LNCaP clone FGC (cell line): ENCODE results near the gene USP38.

Experiments
- DNase-seq: peaks from one replicate; pipeline ENCODE4 v3.0.0-alpha.2; 2011; ENCODE audit warnings: low read depth
- H3K4me3 ChIP-seq: 2 replicates; pipeline ENCODE4 v1.5.1; 2011; ENCODE audit warnings: mild to moderate bottlenecking, low read depth, low read length, control low read depth
- TF ChIP-seq, protein P1 (sequence below): IDR thresholded peaks from 2 replicates; pipeline ENCODE4 v1.5.1; 2012; ENCODE audit warnings: mild to moderate bottlenecking; ENCODE audit not compliant: control insufficient read depth, insufficient read depth; ENCODE audit errors: extremely low read depth

Gene USP38

GRCh38 chr4:143247866-143248265 lies 63.1 kb downstream of the USP38 start:
- DNase-seq = no peak
- H3K4me3 ChIP-seq = no peak overlapping the region
- TF ChIP-seq, protein P1, sequence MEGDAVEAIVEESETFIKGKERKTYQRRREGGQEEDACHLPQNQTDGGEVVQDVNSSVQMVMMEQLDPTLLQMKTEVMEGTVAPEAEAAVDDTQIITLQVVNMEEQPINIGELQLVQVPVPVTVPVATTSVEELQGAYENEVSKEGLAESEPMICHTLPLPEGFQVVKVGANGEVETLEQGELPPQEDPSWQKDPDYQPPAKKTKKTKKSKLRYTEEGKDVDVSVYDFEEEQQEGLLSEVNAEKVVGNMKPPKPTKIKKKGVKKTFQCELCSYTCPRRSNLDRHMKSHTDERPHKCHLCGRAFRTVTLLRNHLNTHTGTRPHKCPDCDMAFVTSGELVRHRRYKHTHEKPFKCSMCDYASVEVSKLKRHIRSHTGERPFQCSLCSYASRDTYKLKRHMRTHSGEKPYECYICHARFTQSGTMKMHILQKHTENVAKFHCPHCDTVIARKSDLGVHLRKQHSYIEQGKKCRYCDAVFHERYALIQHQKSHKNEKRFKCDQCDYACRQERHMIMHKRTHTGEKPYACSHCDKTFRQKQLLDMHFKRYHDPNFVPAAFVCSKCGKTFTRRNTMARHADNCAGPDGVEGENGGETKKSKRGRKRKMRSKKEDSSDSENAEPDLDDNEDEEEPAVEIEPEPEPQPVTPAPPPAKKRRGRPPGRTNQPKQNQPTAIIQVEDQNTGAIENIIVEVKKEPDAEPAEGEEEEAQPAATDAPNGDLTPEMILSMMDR = no peak

GRCh38 chr4:143248827-143249226 lies 64.1 kb downstream of the USP38 start:
- DNase-seq = no peak
- TF ChIP-seq, protein P1 = no peak

DNA sequence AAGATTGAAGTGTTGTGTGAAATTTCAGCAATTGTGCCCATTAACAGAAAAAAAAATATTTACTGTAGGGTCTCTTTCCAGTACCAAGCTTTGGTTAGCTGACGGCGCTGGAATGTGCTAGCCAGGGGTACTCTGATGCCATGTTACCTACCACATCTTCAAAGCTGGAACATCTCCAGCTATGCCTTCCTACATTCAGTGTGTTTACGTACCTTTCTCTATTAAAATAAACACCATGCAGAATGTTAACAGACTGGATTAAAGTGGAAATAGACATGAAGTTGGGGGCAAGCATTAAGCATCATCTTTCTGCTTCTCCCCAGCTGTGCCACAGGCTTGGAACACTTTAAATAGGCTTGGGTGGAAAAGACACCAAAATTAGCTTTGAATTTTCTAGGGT lies 65.9 kb downstream of the USP38 start:
- no peak for DNase-seq
- TF ChIP-seq, protein P1 = no peak
- no peak overlapping the region for H3K4me3 ChIP-seq

More at GRCh38 chr4:143248827-143249226, 64.1 kb downstream of the USP38 start:
- no peak overlapping the region for H3K4me3 ChIP-seq

- TF ChIP-seq, protein P1 = no peak
- DNase-seq = no peak
Observed at GRCh38 chr4:143251348-143251747, 66.6 kb downstream of the USP38 start.

DNA sequence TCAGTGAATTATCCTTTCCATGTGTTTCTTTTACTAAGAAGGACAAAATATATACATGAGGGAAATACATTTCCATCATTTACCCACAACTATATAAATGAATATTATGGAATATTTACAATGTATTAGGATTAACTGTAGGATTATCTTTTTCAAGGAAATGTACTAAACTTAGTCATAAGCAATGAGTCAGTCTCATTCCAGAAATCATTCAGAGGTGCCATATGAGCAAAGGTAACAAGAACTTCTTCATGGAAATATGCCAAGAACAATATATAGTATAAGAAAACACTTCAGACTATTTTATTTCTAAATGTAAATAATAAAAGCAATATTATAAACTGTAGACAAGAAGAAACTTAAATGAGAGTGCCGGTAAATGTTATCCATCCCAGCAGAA lies 67.1 kb downstream of the USP38 start:
- no peak overlapping the region for H3K4me3 ChIP-seq
- peak; percentile 14 for DNase-seq
- TF ChIP-seq, protein P1 = no peak

More at GRCh38 chr4:143251348-143251747, 66.6 kb downstream of the USP38 start:
- H3K4me3 ChIP-seq = no peak overlapping the region

- TF ChIP-seq, protein P1 = no peak
- H3K4me3 ChIP-seq = no peak overlapping the region
- DNase-seq = no peak
Observed at GRCh38 chr4:143252478-143252877, 67.8 kb downstream of the USP38 start.

GRCh38 chr4:143253166-143253565 lies 68.4 kb downstream of the USP38 start:
- H3K4me3 ChIP-seq = no peak overlapping the region
- TF ChIP-seq, protein P1 = no peak
- DNase-seq = no peak
